Endothelial cell of coronary artery (primary cell): Measurements from ENCODE around the gene MPV17. TPM values are rescaled to one million over a fixed set of nuclear protein-coding genes. Genes with fewer than 3 reads are reported as not detected.

Experiments used
- total RNA-seq: library from RNA; depleted of rRNA; stranded (reverse); fragments of >200 nt; gene quantifications from 2 replicates; pipeline ENCODE4 v1.2.3, GENCODE V29; 2014

The MPV17 gene
- 28.9 and 40.7 TPM in 2 replicates for total RNA-seq

DNA sequence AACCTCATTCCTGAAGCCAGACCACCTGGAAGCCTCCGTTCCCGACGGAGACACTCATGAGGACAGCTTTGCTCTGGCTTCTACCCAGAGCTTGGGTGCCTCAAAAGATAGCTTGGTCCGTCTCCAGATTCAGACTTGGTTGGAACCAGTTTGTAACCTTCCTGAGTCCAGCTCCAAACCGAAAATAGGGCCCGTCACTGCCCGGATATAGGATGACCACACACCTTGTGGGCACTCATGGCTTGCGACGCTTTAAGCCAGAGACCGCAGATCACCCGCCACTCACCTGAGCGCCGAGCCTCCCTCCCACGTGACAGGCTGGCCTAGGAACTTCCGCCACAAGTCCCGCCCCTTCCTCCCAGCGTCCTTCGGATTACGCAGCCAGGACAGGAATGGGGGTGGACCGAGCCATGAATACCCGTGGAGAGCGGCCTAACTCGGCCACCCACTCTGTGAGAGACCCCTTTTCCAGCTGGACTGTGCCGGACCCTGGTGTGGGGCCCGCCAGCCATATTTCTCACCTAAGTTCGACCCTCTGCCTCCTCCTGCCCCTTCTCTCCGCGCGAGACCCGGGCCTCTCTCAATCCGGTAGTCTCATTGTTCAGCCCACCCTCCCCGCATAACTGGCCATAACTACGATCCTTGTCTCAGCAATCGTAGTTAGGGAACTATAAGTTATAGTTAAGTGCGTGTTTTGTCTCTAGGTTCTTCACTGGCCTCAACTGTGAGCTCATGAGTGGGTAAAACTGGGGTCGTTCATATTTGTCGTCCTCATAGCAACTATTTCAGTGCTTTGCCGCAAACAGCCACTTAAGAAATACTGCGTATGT, at the start of gene MPV17:
TSS of gene MPV17 (minus strand) at position 332 of the 830 bp plus-strand sequence. CDS start 580 bp downstream, outside the sequence.

GRCh38 chr2:27370026-27370815, 47.3 kb upstream of the MPV17 start, which contains the start of the genes EIF2B4 and SNX17:
EIF2B4 (minus strand) TSS chr2:27370338; CDS start chr2:27370314, 24 bp downstream.
SNX17 (plus strand) TSS chr2:27370616; CDS start chr2:27370744, 128 bp downstream.

DNA sequence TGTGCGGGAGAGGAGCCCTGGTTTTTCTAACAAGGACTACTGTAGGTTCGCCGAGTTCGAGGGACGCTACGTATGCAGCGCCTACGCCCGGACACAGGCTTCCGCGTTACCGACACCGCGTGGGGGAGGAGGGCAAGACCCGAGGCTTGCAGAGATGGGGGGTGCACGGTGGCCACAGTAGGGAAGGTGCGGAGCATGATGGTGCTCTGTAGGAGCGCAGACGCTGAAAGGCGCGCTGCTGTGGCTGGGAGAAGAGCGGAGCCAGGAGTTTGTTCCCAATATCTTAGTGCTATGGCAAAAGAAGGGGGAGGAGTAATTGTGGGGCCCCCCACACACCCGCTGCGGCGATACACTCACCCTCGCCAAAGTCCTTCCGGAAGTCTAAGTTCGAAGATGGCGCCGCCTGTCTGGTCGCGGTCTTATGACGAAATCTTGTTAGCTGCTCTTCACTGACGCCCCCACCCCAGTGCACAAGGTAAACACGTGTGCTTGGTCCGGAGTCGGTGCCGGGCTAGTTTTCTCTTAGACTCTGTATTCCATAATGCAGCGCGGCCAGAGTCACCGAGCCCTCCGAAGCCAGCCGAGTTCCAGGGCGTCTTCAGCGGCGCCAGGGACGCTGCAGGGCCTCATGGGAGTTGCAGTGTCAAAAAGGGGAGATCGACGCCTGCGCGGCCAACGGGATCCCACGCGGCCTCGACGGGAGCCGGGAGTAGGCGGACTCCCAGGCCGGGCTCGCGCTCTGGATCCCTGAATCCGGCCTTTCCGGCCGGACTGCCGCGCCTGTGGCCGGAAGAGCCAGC, 33.7 kb upstream of the MPV17 start, which contains the start of gene GTF3C2:
TSS of gene GTF3C2 (minus strand) at position 383 of the 800 bp plus-strand sequence. CDS start 13,210 bp downstream, outside the sequence.

DNA sequence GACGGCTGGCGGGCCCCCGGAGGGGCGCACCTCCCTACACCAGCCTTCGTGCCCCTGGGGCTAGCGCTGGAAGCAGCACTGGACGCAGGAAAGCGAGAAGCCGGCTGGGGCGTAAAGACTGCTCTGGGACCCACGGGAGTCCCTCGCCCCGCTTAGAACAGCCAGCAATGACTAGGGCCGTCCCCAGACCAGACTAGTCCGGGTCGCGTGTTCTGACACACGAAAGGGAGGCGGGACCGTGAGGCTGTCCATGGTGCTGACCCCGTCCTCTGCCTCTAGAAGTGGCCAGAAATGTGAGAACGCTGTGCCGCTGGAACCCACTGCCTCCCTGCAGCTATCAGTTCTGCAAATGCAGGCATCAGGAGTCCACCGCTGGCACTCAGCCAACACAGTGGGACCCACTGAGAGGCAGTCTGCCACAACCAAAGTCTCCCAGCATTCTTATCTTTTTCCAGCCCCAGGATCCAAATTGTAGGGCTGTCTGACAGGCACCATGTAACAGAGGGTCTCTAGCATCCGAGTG, 14.5 kb downstream of the MPV17 start, which contains the start of gene UCN:
TSS of gene UCN (minus strand) at position 87 of the 523 bp plus-strand sequence. CDS start 550 bp downstream, outside the sequence.

DNA sequence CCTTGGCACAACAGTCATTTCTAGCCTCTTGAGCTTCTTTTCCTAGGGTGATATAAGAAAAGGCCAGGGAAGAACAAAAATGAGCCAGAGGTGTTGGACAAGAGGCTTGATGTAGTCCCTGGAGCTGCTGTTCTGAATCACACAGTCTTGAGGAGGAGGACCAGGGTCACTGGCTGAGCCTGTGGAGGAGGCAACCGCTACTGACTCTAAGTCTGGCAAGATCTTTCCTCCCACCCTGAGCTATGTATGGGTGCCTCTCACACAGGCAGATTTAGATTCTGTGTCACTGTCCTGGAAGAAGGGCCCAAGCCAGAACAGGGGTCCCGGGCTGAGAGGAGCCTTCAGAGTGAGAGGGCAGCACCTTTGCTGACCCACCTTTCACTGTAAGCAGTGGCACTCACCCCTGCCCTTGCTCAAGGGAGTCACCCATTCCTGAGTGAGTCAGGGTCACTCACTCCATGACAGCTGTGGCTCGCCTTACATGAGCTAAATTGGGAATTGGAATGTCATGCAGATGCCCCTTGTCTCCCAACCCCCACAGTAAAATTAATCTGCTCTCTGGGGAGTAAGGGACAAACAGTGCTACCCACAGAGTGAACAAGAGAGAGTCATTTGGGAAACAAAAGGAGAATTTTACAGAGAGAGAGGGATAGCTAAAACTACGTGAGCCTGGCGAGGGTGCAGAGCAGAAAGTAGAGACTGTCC, 40.9 kb downstream of the MPV17 start, which contains the start of gene TRIM54:
TSS of gene TRIM54 (plus strand) at position 575 of the 705 bp plus-strand sequence. CDS start 303 bp downstream, outside the sequence.

GRCh38 chr2:27275211-27276150, 47.4 kb downstream of the MPV17 start, which contains the start of gene DNAJC5G:
DNAJC5G (plus strand) TSS chr2:27275433; CDS start chr2:27276729, 1,296 bp downstream.

GRCh38 chr2:27262379-27263286, 60.3 kb downstream of the MPV17 start, which contains the start of gene SLC30A3:
SLC30A3 (minus strand) TSS chr2:27263047; CDS start chr2:27262906, 141 bp downstream.

Other genes with a start within 250 kb of the MPV17 start
- gene EMILIN1, start 244.5 kb downstream of the MPV17 start, total RNA-seq, result 0.90 and 11.1 TPM in 2 replicates
- gene KHK, start 236.3 kb downstream of the MPV17 start, total RNA-seq, result 1.2 and 2.0 TPM in 2 replicates
- gene CGREF1, start 204.0 kb downstream of the MPV17 start, total RNA-seq, result 1.2 and 4.3 TPM in 2 replicates
- under 0.01 TPM in 1 of 2 replicates, not detected in the other for gene ABHD1, start 199.3 kb downstream of the MPV17 start, total RNA-seq
- gene PREB, start 188.5 kb downstream of the MPV17 start, total RNA-seq, result 44.8 and 50.9 TPM in 2 replicates
- gene PRR30, start 183.7 kb downstream of the MPV17 start, total RNA-seq, result not detected in 2 replicates
- gene TCF23, start 174.1 kb downstream of the MPV17 start, total RNA-seq, result not detected in 2 replicates
- gene ATRAID, start 111.1 kb downstream of the MPV17 start, total RNA-seq, result 94.9 and 128 TPM in 2 replicates
- gene SLC5A6, start 110.8 kb downstream of the MPV17 start, total RNA-seq, result 19.7 and 27.9 TPM in 2 replicates
- 46.6 and 50.3 TPM in 2 replicates for gene CAD, start 105.7 kb downstream of the MPV17 start, total RNA-seq
- gene SLC30A3, start 60.0 kb downstream of the MPV17 start, total RNA-seq, result not detected in 2 replicates
- gene DNAJC5G, start 47.7 kb downstream of the MPV17 start, total RNA-seq, result not detected in 2 replicates
- not detected in 2 replicates for gene TRIM54, start 40.7 kb downstream of the MPV17 start, total RNA-seq
- gene UCN, start 14.7 kb downstream of the MPV17 start, total RNA-seq, result 0.09 and 0.19 TPM in 2 replicates
- 23.6 and 23.8 TPM in 2 replicates for gene GTF3C2, start 33.7 kb upstream of the MPV17 start, total RNA-seq
- 38.6 and 38.8 TPM in 2 replicates for gene EIF2B4, start 47.2 kb upstream of the MPV17 start, total RNA-seq
- gene SNX17, start 47.5 kb upstream of the MPV17 start, total RNA-seq, result 106 and 114 TPM in 2 replicates
- gene ZNF513, start 57.6 kb upstream of the MPV17 start, total RNA-seq, result 6.2 and 7.6 TPM in 2 replicates
- 139 and 157 TPM in 2 replicates for gene PPM1G, start 86.5 kb upstream of the MPV17 start, total RNA-seq
- 107 and 112 TPM in 2 replicates for gene NRBP1, start 105.5 kb upstream of the MPV17 start, total RNA-seq
- not detected in 2 replicates for gene KRTCAP3, start 119.3 kb upstream of the MPV17 start, total RNA-seq
- 26.2 and 28.0 TPM in 2 replicates for gene IFT172, start 166.6 kb upstream of the MPV17 start, total RNA-seq
- 30.1 and 31.8 TPM in 2 replicates for gene FNDC4, start 172.1 kb upstream of the MPV17 start, total RNA-seq
- 6.7 and 9.3 TPM in 2 replicates for gene GCKR, start 173.7 kb upstream of the MPV17 start, total RNA-seq